Epidermal melanocyte (primary cell): Measurements from ENCODE around the gene FAM120C.

Experiments
- DNase-seq: peaks from one replicate; pipeline ENCODE4 v3.0.0; 2011; ENCODE audit warnings: low spot score; ENCODE audit not compliant: insufficient read length

The FAM120C gene

GRCh38 chrX:54171091-54171490, 12.0 kb downstream of the FAM120C start:
- no peak for DNase-seq

- DNase-seq: no peak
Measured at GRCh38 chrX:54166915-54167314, 16.1 kb downstream of the FAM120C start.

GRCh38 chrX:54157561-54157960, 25.5 kb downstream of the FAM120C start:
- DNase-seq: no peak

- no peak for DNase-seq
Measured at GRCh38 chrX:54134269-54134668, 48.8 kb downstream of the FAM120C start.

GRCh38 chrX:54116391-54116790, 66.7 kb downstream of the FAM120C start:
- DNase-seq: no peak

GRCh38 chrX:54093571-54093970, 89.5 kb downstream of the FAM120C start:
- no peak for DNase-seq

- DNase-seq: no peak
Measured at GRCh38 chrX:54093159-54093558, 89.9 kb downstream of the FAM120C start.

- no peak for DNase-seq
Measured at GRCh38 chrX:54090880-54091279, 92.2 kb downstream of the FAM120C start.

GRCh38 chrX:54089191-54089590, 93.9 kb downstream of the FAM120C start:
- no peak for DNase-seq

- DNase-seq: no peak
Measured at GRCh38 chrX:54087661-54088060, 95.4 kb downstream of the FAM120C start.

GRCh38 chrX:54085666-54086065, 97.4 kb downstream of the FAM120C start:
- DNase-seq: no peak

GRCh38 chrX:54076903-54077302, 106.2 kb downstream of the FAM120C start:
- no peak for DNase-seq

- no peak for DNase-seq
Measured at GRCh38 chrX:54074826-54075225, 108.2 kb downstream of the FAM120C start.

- no peak for DNase-seq
Measured at GRCh38 chrX:54067766-54068165, 115.3 kb downstream of the FAM120C start.

- no peak for DNase-seq
Measured at GRCh38 chrX:54066841-54067240, 116.2 kb downstream of the FAM120C start.

- DNase-seq: no peak
Measured at GRCh38 chrX:54064564-54064963, 118.5 kb downstream of the FAM120C start.

- no peak for DNase-seq
Measured at GRCh38 chrX:54063361-54063760, 119.7 kb downstream of the FAM120C start.

- DNase-seq: no peak
Measured at GRCh38 chrX:54049801-54050200, 133.3 kb downstream of the FAM120C start.

- DNase-seq: no peak
Measured at GRCh38 chrX:54048412-54048811, 134.6 kb downstream of the FAM120C start.

- DNase-seq: no peak
Measured at GRCh38 chrX:54045563-54046228, 137.4 kb downstream of the FAM120C start.

- DNase-seq: no peak
Measured at GRCh38 chrX:54044877-54045338, 138.1 kb downstream of the FAM120C start.

GRCh38 chrX:54044126-54044876, 138.8 kb downstream of the FAM120C start, which contains the start of gene PHF8:
Gene PHF8 (minus strand): TSS chrX:54044473. CDS start chrX:54042728, 1,745 bp downstream.
- peak; percentile 25 for DNase-seq
